ENCODE results near the gene ARHGAP33.
"Not testable (repeated sequence)": the region's sequence is repeated elsewhere in the genome, so short reads cannot be mapped to it uniquely, and the experiment has no call there.

Gene ARHGAP33

DNA sequence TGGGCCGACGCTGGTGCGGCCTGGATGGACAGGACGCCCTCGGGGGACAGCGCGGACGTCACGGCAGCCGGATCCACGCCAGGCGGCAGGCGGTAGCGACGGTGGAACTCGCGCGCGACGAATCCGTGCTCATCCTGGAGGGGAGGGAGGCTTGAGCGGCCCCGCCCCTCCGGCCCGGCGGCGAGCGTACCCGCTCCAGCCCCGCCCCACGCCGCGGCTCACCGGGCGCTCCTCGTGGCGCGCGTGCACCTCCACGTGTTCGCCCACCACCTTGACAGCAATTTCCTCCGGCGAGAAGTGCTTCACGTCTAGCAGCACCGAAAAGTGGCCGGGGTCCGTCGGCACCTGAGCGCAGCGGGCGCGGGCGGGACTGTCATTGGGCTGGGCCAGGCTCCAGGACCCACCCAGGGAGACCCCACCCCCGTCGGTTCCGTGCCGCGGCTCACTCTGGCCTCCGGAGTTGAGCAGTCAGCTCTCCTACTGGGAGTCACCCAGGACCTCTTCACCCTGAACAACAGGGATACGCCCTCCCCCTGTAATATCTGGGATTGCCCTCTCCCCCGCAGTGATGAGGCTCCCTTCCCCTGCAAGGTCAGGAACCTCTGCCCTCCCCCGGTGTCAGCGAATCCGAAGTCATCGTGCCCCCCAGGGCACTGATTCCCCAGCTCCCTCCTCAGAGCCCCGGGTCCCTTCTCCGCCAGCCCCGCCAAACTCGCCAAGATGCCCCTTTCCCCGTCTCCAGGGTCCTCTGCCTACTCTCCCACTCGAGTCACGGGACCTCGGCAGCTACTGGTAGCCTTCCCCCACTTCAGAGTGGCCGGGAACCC lies 19.6 kb upstream of the ARHGAP33 start:
- DNase-seq = peak; percentile 64

DNA sequence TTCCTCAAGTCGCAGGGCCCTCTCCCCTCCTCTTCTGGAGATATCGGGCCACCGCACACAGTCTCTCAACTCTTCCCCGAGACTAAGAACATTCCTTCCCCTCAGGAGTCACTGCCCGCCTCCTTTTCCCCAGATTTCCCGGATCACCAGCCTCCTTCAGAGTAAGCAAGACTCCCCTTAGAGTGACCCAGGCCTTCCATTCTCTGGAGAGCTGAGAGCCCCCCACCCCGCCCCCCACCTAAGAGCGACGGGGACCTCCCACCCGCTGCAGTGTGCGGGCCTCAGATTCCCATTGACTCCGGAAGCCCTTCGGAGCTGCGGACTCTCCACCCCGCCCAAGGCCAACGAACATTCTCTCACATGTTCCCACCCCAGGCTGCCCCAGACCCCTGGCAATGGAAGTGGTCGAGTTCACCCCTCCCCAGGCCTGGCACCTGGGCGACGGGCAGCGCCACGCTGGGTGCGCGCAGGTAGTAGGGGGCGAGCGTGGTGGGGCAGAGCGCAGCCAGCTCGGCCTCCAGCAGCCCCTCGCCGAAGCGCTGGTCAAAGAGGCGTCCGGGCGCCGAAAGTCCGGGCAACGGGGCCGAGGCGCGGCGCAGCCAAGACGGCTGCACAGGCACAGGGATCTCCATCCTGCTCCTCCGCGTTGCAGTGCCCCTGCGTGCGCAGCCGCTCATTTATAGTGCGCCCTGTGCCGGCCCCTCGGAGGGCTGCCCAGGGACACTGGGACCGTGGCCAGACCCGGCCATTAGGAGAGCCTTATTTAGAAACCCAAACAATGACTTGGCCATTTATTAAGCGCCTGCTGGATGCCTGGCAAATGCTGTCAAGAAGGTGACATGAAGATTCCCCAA lies 18.8 kb upstream of the ARHGAP33 start, which contains the start of gene HSPB6:
Gene HSPB6 (minus strand): TSS at position 653 of the 854 bp plus-strand sequence. CDS start 21 bp downstream, at position 632.
- DNase-seq = peak; percentile 15

DNA sequence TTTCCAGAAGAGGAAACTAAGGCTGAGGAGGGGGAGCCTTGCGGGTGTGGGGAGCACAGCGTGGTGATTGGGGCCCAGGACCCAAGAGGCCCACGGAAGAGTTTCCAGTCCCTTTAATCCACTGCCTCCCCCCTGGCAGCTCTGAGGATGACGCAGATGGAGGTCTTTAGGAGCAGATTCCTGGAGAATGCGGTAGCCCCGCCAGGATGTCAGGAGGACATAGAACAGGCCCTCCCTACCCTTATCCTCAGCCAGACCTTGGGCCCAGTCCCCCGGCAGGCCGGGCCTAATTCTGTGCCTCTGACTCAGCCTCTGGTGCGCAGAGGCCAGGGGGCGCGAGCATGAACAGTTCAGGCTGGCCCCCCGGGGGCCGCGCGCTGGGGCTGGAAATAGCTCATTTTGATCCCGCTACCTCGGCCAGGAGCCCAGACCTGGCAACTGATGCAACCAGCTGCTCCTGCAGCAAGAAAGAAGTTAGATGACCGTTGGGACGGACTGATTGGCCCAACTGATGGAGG lies 18.1 kb upstream of the ARHGAP33 start:
- DNase-seq = no peak

- peak; percentile 98 for DNase-seq
These were observed 17.4 kb upstream of the ARHGAP33 start, which contains the start of gene PROSER3 for GRCh38 chr19:35757749-35758608. Gene PROSER3 (plus strand): TSS chr19:35758176. CDS start chr19:35758216, 40 bp downstream.

- DNase-seq = no peak
These were observed 15.7 kb upstream of the ARHGAP33 start for GRCh38 chr19:35759697-35760096.

- DNase-seq = no peak
These were observed 14.5 kb upstream of the ARHGAP33 start for GRCh38 chr19:35760711-35761349.

DNA sequence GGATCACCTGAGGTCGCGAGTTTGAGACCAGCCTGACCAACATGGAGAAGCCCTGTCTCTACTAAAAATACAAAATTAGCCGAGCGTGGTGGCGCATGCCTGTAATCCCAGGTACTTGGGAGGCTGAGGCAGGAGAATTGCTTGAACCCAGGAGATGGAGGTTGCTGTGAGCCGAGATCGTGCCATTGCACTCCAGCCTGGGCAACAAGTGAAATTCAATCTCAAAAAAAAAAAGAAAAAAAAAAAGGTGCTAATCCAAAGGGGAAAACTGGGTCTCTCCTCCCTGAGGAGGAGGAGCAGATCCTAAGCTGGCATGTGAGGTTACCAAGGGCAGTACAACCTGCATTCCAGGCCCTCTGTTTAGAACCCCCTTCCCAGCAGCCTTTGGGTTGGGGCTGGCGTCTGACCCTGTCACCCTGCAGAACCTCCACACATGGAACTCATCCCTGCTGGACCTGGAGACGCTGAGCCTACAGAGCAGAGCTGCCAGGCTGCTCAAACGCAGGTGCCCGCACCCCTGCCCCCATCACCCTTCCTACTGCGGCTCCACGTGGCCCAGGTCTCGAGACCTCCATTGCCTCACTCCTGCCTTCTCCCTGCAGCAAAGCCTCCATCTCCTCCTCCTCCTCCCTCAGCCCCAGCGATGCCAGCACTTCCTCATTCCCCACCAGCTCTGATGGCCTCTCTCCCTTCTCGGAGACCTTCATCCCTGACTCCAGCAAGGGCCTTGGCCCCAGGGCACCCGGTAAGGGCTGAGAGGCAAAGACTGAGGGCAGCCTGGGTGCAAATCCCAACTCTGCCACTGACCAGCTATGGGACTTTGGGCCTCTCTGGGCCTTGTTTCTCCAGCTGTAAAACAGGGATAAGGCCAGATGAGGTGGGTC lies 10.7 kb upstream of the ARHGAP33 start:
- no peak for DNase-seq

GRCh38 chr19:35766571-35767104 lies 8.7 kb upstream of the ARHGAP33 start:
- no peak for DNase-seq

DNA sequence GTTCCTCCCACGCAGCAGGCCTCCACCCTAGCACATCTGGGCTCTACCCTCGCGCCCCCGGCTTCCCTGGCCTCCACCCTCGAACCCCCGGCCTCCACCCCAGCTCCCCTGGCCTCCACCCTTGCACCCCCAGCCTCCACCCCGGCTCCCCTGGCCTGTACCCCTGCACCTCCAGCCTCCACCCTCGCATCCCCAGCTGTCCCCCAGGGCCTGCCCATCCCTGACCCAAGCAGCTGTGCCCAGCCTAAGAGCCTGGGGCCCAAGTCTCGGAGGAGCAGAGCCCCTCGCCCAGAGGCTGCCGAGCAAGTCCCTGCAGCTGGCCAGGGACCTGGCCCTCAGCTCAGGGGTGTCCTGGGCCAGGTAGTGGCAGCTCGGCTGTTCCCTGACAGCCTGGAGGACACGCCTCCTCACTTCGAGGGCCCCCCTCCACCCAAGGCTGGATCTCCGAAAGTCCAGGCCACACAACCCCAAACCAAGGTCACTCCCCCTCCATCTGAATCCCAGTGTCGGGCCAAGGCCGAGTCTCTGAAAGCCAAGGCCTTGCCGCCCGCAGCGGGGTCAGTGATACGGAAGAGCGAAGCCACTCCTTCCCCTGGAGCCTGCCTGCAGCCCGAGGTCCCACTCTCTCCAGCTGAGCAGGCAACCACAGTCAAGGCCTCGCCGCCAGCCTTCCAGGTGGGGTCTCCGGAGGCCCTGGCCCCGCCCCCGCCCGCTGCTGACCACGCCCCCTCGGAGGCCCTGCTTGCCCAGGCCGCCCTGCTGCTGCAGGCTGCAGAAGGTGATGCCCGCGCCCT lies 7.9 kb upstream of the ARHGAP33 start:
- DNase-seq = no peak

DNA sequence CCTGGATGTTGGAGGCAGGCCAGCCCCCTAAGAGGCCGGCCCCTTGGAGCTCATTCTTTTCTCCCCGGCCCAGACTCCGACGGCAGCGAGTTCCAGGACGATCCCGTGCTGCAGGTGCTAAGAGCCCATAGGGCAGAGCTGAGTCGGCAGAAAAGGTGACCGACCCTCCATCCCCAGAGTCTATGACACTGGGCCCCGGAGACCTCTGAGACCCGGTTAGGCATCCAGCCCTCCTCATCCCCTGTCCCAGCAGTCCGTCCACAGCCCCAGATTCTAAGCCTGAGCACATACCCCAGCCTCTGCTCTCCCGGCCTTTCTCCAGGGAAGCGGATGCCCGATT lies 7.3 kb upstream of the ARHGAP33 start:
- DNase-seq = no peak

DNA sequence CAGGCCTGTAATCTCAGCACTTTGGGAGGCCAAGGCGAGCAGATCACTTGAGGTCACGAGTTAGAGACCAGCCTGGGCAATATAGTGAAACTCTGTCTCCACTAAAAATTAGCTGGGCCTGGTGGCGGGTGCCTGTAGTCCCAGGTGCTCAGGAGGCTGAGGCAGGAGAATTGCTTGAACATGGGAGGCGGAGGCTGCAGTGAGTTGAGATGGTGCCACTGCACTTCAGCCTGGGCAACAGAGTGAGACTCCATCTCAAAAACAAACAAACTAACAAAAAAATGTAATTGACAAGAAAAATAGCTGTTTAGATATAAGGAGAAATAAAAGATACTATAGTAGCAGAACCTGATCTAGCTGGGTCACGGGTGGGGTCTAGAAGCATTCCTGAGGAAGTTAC lies 3.0 kb upstream of the ARHGAP33 start:
- not testable (repeated sequence) for DNase-seq

GRCh38 chr19:35773020-35773806 lies 2.2 kb upstream of the ARHGAP33 start:
- DNase-seq = no peak

GRCh38 chr19:35774274-35775045 lies 904 bp upstream of the ARHGAP33 start:
- no peak for DNase-seq

GRCh38 chr19:35775046-35775297 lies 392 bp upstream of the ARHGAP33 start:
- no peak for DNase-seq

DNA sequence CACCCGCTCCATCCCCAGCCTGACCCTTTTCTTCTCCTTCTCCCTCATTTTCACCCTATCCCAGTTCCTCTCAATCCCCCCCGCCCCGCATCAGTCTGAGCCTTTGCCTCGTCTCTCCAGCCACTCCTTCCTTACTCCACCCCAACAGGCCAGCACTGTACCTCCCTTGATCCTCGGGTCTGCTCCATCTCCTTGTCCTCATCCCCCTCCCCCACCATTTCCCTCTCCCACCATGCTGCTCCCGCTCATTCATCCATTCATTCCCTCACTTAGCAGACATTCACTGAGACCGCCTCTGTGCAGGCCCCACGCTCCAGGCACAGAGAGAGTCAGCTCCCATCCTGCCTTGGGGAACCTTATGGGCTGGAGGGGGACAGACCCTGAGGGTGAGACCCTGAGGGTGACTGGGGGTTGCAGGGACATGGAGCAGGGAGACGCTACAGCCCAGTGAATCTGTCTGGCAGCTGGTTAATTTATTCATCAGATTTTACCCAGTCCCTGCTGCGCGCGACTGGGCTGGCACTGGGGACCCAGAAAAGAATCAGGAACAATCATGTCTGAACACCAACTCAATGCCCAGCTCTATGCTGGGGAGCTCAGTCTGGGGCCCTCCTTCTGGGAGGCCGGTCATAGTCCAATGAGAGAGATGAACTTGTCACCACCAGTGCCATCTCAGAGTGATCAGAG lies 881 bp downstream of the ARHGAP33 start:
- no peak for DNase-seq

GRCh38 chr19:35777086-35777841 lies 1.9 kb downstream of the ARHGAP33 start:
- DNase-seq = no peak

DNA sequence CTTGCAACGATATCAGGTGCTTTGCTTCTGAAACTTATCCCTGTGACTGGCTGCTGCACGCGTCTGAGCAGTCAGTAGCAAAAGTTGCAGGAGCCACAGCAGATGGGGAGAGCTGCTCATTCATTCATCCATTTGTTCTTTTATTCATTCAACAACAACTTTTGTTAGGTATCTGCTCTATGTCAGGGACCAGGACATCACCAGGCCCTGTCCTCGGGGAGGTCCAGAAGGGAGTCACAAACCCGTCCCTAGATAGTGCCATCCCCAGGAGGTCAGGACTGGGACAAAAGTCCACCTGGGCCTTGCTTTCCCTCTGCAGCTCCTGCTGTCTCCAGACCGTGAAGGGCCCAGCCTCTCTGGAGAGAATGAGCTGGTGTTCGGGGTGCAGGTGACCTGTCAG lies 2.6 kb downstream of the ARHGAP33 start:
- DNase-seq = no peak
